Naive thymus-derived CD8-positive, alpha-beta T cell (primary cell): ENCODE measurements around the gene NUP35. TPM values are rescaled to one million over a fixed set of nuclear protein-coding genes. Genes with fewer than 3 reads are reported as not detected.

Experiments used
- ATAC-seq, 2 donors: fragments of 150-1000 bp; cut with Tn5 transposase in 1 of 2; sonication (Bioruptor Pico), chemical (Tn5 transposase) in 1 of 2; 1 replicate in 1 of 2; 2 replicates in 1 of 2; pipeline ENCODE4 v1.10.0; 2021; ENCODE audit warnings: mild to moderate bottlenecking in 2 of 2, moderate library complexity in 2 of 2
- POLR2A ChIA-PET: fragments of 350-600 bp; sonication (Branson Sonifier 250); formaldehyde crosslinking; loops from one replicate; lab custom pipeline; 2021; ENCODE audit warnings: antibody characterized with exemption; lab: Charles Lee
- DNase-seq, 10 donors: peaks; one replicate each; pipeline versions ENCODE4 v3.0.0 to v3.0.0-alpha.2; 2020 to 2022
- H3K27ac Mint-ChIP-seq, 10 donors: one replicate each; pipeline ENCODE4 v1.8.0; 2020 to 2022; ENCODE audit warnings: mild to moderate bottlenecking in 10 of 10, mixed read lengths in 10 of 10, moderate library complexity in 4 of 10, inconsistent platforms in 1 of 10
- H3K27me3 Mint-ChIP-seq, 5 donors: one replicate each; pipeline ENCODE4 v1.8.0; 2021 to 2022; ENCODE audit warnings: mixed read lengths in 5 of 5
- H3K36me3 Mint-ChIP-seq, 3 donors: one replicate each; pipeline ENCODE4 v1.8.0; 2020 to 2022; ENCODE audit warnings: mixed read lengths in 3 of 3, mild to moderate bottlenecking in 2 of 3, inconsistent platforms in 1 of 3
- H3K4me1 Mint-ChIP-seq, 4 donors: one replicate each; pipeline ENCODE4 v1.8.0; 2021 to 2022; ENCODE audit warnings: mixed read lengths in 4 of 4
- H3K4me3 Mint-ChIP-seq, 10 donors: one replicate each; pipeline ENCODE4 v1.8.0; 2020 to 2022; ENCODE audit warnings: mild to moderate bottlenecking in 10 of 10, mixed read lengths in 10 of 10, moderate library complexity in 6 of 10, inconsistent platforms in 1 of 10
- H3K9me3 Mint-ChIP-seq, 9 donors: one replicate each; pipeline ENCODE4 v1.8.0; 2020 to 2022; ENCODE audit warnings: mixed read lengths in 9 of 9, mild to moderate bottlenecking in 3 of 9, inconsistent platforms in 1 of 9, moderate library complexity in 1 of 9
- polyA plus RNA-seq, 3 donors: library from polyadenylated mRNA; unstranded; fragments of 300-500 nt; fragmentation: Illumina TruSeq; gene quantifications; one replicate each; pipeline ENCODE4 v1.2.3, GENCODE V29; 2021
- total RNA-seq, 8 experiments: library from RNA in 2 of 8; stranded (reverse) in 2 of 8; gene quantifications; one replicate each; pipeline ENCODE4 v1.2.3 and lab custom pipeline; 2021 to 2026

Gene NUP35
- total and polyA plus RNA-seq, 5 experiments from 2014 or later = 4.2 to 20.7 (median 8.2) TPM

- H3K4me3 Mint-ChIP-seq = no peak overlapping the region
- H3K9me3 Mint-ChIP-seq = peaks cover 0 to 28% (median 13%) of the 10 kb centered on the region in 9 donors
- H3K27ac Mint-ChIP-seq = no peak overlapping the region
- ATAC-seq (no peak), DNase-seq (no peak)
- H3K4me1 Mint-ChIP-seq = peaks cover 0 to 14% (median 5%) of the 10 kb centered on the region in 4 donors
- H3K36me3 Mint-ChIP-seq = peaks cover 50 to 93% (median 89%) of the 10 kb centered on the region in 3 donors
- H3K27me3 Mint-ChIP-seq = no peaks in the 10 kb centered on the region
- POLR2A ChIA-PET = no interaction called here
These were observed 62.1 kb downstream of the NUP35 start for GRCh38 chr2:183186296-183186695.

GRCh38 chr2:183186766-183187165 is 62.5 kb downstream of the NUP35 start:
- Mint-ChIP-seq H3K36me3 (peaks cover 50 to 93% (median 89%) of the 10 kb centered on the region in 3 donors), H3K4me3 (no peak overlapping the region), H3K27ac (no peak overlapping the region), H3K9me3 (peaks cover 0 to 24% (median 11%) of the 10 kb centered on the region in 9 donors), H3K4me1 (peaks cover 0 to 14% (median 5%) of the 10 kb centered on the region in 4 donors), H3K27me3 (no peaks in the 10 kb centered on the region)
- no peak for DNase-seq
- no peak for ATAC-seq
- POLR2A ChIA-PET = no interaction called here

- Mint-ChIP-seq H3K4me1 (no peaks in the 10 kb centered on the region), H3K4me3 (no peak overlapping the region), H3K27ac (no peak overlapping the region), H3K36me3 (peaks cover 15 to 64% (median 64%) of the 10 kb centered on the region in 3 donors), H3K9me3 (peaks cover 0 to 3% (median 0%) of the 10 kb centered on the region in 9 donors), H3K27me3 (no peaks in the 10 kb centered on the region)
- ATAC-seq = no peak
- POLR2A ChIA-PET = no interaction called here
- no peak for DNase-seq
These were observed 68.1 kb downstream of the NUP35 start for GRCh38 chr2:183192343-183192742.

- ATAC-seq (no peak), DNase-seq (no peak)
- peaks cover 22 to 61% (median 56%) of the 10 kb centered on the region in 3 donors for H3K36me3 Mint-ChIP-seq
- H3K27ac Mint-ChIP-seq = no peak overlapping the region
- no peak overlapping the region for H3K4me3 Mint-ChIP-seq
- POLR2A ChIA-PET = no interaction called here
- no peaks in the 10 kb centered on the region for H3K27me3 Mint-ChIP-seq
- H3K9me3 Mint-ChIP-seq = peaks cover 0 to 13% (median 0%) of the 10 kb centered on the region in 9 donors
- peaks cover 0 to 3% (median 0%) of the 10 kb centered on the region in 4 donors for H3K4me1 Mint-ChIP-seq
These were observed 69.7 kb downstream of the NUP35 start for GRCh38 chr2:183193904-183194303.

- DNase-seq (no peak), ATAC-seq (no peak)
- Mint-ChIP-seq H3K4me3 (no peak overlapping the region), H3K27me3 (no peaks in the 10 kb centered on the region), H3K9me3 (peaks cover 0 to 14% (median 0%) of the 10 kb centered on the region in 9 donors), H3K36me3 (peaks cover 18 to 60% (median 48%) of the 10 kb centered on the region in 3 donors), H3K4me1 (peaks cover 0 to 3% (median 0%) of the 10 kb centered on the region in 4 donors), H3K27ac (no peak overlapping the region)
- POLR2A ChIA-PET = no interaction called here
These were observed 71.2 kb downstream of the NUP35 start for GRCh38 chr2:183195397-183195796.

- Mint-ChIP-seq H3K27me3 (no peaks in the 10 kb centered on the region), H3K36me3 (peaks cover 18 to 57% (median 45%) of the 10 kb centered on the region in 3 donors), H3K27ac (no peak overlapping the region), H3K4me1 (peaks cover 0 to 3% (median 0%) of the 10 kb centered on the region in 4 donors), H3K9me3 (peaks cover 0 to 14% (median 0%) of the 10 kb centered on the region in 9 donors), H3K4me3 (no peak overlapping the region)
- POLR2A ChIA-PET = no interaction called here
- no peak for ATAC-seq
- no peak for DNase-seq
These were observed 71.8 kb downstream of the NUP35 start for GRCh38 chr2:183195998-183196409.

- no peak for DNase-seq
- POLR2A ChIA-PET = no interaction called here
- no peak overlapping the region for H3K27ac Mint-ChIP-seq
- peaks cover 0 to 14% (median 2%) of the 10 kb centered on the region in 9 donors for H3K9me3 Mint-ChIP-seq
- H3K27me3 Mint-ChIP-seq = no peaks in the 10 kb centered on the region
- no peaks in the 10 kb centered on the region for H3K4me1 Mint-ChIP-seq
- H3K36me3 Mint-ChIP-seq = peaks cover 7 to 28% (median 13%) of the 10 kb centered on the region in 3 donors
- H3K4me3 Mint-ChIP-seq = no peak overlapping the region
- no peak for ATAC-seq
These were observed 80.2 kb downstream of the NUP35 start for GRCh38 chr2:183204397-183204796.

- peaks cover 13 to 31% (median 21%) of the 10 kb centered on the region in 3 donors for H3K36me3 Mint-ChIP-seq
- H3K4me1 Mint-ChIP-seq = peaks cover 0 to 2% (median under 1%) of the 10 kb centered on the region in 4 donors
- H3K27ac Mint-ChIP-seq = peak overlapping the region in 1 of 10 donors; percentile 18
- H3K4me3 Mint-ChIP-seq = no peak overlapping the region
- H3K27me3 Mint-ChIP-seq = no peaks in the 10 kb centered on the region
- POLR2A ChIA-PET = no interaction called here
- DNase-seq (no peak), ATAC-seq (no peak)
- H3K9me3 Mint-ChIP-seq = peaks cover 0 to 27% (median 2%) of the 10 kb centered on the region in 9 donors
These were observed 82.9 kb downstream of the NUP35 start for GRCh38 chr2:183207110-183207509.

- peaks cover 0 to 2% (median under 1%) of the 10 kb centered on the region in 4 donors for H3K4me1 Mint-ChIP-seq
- H3K36me3 Mint-ChIP-seq = peaks cover 19 to 33% (median 21%) of the 10 kb centered on the region in 3 donors
- DNase-seq = no peak
- H3K27me3 Mint-ChIP-seq = no peaks in the 10 kb centered on the region
- no peak overlapping the region for H3K4me3 Mint-ChIP-seq
- H3K27ac Mint-ChIP-seq = no peak overlapping the region
- peaks cover 0 to 27% (median 2%) of the 10 kb centered on the region in 9 donors for H3K9me3 Mint-ChIP-seq
- no peak for ATAC-seq
- POLR2A ChIA-PET = no interaction called here
These were observed 85.3 kb downstream of the NUP35 start for GRCh38 chr2:183209395-183210028.

Other genes with a start within 250 kb of the NUP35 start
- under 1 TPM; 0.42 to 0.63 TPM for gene NCKAP1, start 86.0 kb upstream of the NUP35 start, total RNA-seq
- gene NCKAP1, start 86.0 kb upstream of the NUP35 start, polyA plus RNA-seq = under 1 TPM in 2 of 3 donors, not detected in 1; 0.10 to 0.12 TPM
- 1 to 10 TPM; 1.1 to 1.7 TPM for gene DUSP19, start 45.7 kb upstream of the NUP35 start, total RNA-seq
- gene DUSP19, start 45.7 kb upstream of the NUP35 start, polyA plus RNA-seq = under 1 TPM; 0.30 to 0.88 (median 0.79) TPM